PC-9 (cell line): ENCODE results near the gene CPNE4. TPM values are rescaled to one million over a fixed set of nuclear protein-coding genes. Genes with fewer than 3 reads are reported as not detected.

Experiments used
- BruUV-seq: library from RNA; stranded (reverse); fragments of 400-500 nt; replicated peaks from 2 replicates; lab custom pipeline; 2021; lab: Mats Ljungman, UMichigan
- CTCF ChIA-PET: fragments of 300-600 bp; sonication (Branson Sonifier 250); formaldehyde crosslinking; loops from one replicate; lab custom pipeline; 2022; ENCODE audit warnings: antibody characterized with exemption; lab: Charles Lee
- POLR2A ChIA-PET: fragments of 300-600 bp; sonication (Branson Sonifier 250); formaldehyde crosslinking; loops from one replicate; lab custom pipeline; 2022; ENCODE audit warnings: antibody characterized with exemption; ENCODE audit not compliant: unreplicated experiment; lab: Charles Lee
- DNase-seq, 2 experiments: peaks; one replicate each; pipeline versions ENCODE4 v3.0.0 to v3.0.0-alpha.2; 2015 to 2022; ENCODE audit warnings: mixed read lengths in 1 of 2
- H2AFZ ChIP-seq: fragments of 200-600 bp; sonication (generic); 2 replicates; pipeline ENCODE4 v1.8.1; 2017; ENCODE audit warnings: antibody characterized with exemption
- H3F3A ChIP-seq: fragments of 200-600 bp; sonication (generic); 2 replicates; pipeline ENCODE4 v1.8.1; 2017; ENCODE audit warnings: antibody characterized with exemption, mild to moderate bottlenecking, low read depth; ENCODE audit not compliant: insufficient read depth
- H3K27ac ChIP-seq: fragments of 200-600 bp; sonication (generic); 2 replicates; pipeline ENCODE4 v1.6.1; 2016; ENCODE audit warnings: mixed run types
- H3K27me3 ChIP-seq: fragments of 200-600 bp; sonication (generic); 2 replicates; pipeline ENCODE4 v1.6.1; 2016; ENCODE audit warnings: low read depth, mixed run types; ENCODE audit not compliant: insufficient read depth
- H3K36me3 ChIP-seq: fragments of 200-600 bp; sonication (generic); 2 replicates; pipeline ENCODE4 v1.6.1; 2016; ENCODE audit warnings: low read depth, mixed run types
- H3K4me1 ChIP-seq: fragments of 200-600 bp; sonication (generic); replicated peaks from 2 replicates; pipeline ENCODE4 v1.6.1; 2016; ENCODE audit warnings: mixed run types; ENCODE audit not compliant: insufficient read depth
- H3K4me2 ChIP-seq: fragments of 200-600 bp; sonication (generic); 2 replicates; pipeline ENCODE4 v1.6.1; 2017; ENCODE audit warnings: mixed run types
- H3K4me3 ChIP-seq: fragments of 200-600 bp; sonication (generic); 2 replicates; pipeline ENCODE4 v1.6.1; 2016; ENCODE audit warnings: mixed run types
- H3K79me2 ChIP-seq: fragments of 200-600 bp; sonication (generic); 2 replicates; pipeline ENCODE4 v1.6.1; 2017; ENCODE audit warnings: low read depth, mixed run types
- H3K9me2 ChIP-seq: fragments of 200-600 bp; sonication (generic); 2 replicates; pipeline ENCODE4 v1.8.1; 2017; ENCODE audit warnings: mild to moderate bottlenecking; ENCODE audit not compliant: insufficient read depth
- H3K9me3 ChIP-seq: fragments of 200-600 bp; sonication (generic); 2 replicates; pipeline ENCODE4 v1.8.1; 2016; ENCODE audit warnings: low read depth; ENCODE audit not compliant: insufficient read depth
- H4K20me1 ChIP-seq: fragments of 200-600 bp; sonication (generic); 2 replicates; pipeline ENCODE4 v1.8.1; 2017; ENCODE audit not compliant: insufficient read depth
- EZH2 ChIP-seq: fragments of 200-600 bp; sonication (generic); IDR thresholded peaks from 2 replicates; pipeline ENCODE4 v1.8.0; 2017; ENCODE audit warnings: antibody characterized with exemption, low read depth
- intact Hi-C: fragments of 100-400 bp; cut with micrococcal nuclease; formaldehyde crosslinking; loops from one replicate; pipeline ENCODE4 v1.10.0; 2022; ENCODE audit not compliant: unreplicated experiment
- total RNA-seq: library from RNA; stranded (reverse); gene quantifications from 2 replicates; pipeline ENCODE4 v1.2.3, GENCODE V29; 2021
- TF ChIP-seq, protein P1 (sequence below): fragments of 200-600 bp; sonication (generic); conservative IDR thresholded peaks from 2 replicates; pipeline ENCODE4 v1.6.1; 2017; ENCODE audit warnings: mixed run types, antibody characterized with exemption, mild to moderate bottlenecking, moderate library complexity

The CPNE4 gene
- total RNA-seq, 1 experiment from 2014 or later: 0.22 TPM

DNA sequence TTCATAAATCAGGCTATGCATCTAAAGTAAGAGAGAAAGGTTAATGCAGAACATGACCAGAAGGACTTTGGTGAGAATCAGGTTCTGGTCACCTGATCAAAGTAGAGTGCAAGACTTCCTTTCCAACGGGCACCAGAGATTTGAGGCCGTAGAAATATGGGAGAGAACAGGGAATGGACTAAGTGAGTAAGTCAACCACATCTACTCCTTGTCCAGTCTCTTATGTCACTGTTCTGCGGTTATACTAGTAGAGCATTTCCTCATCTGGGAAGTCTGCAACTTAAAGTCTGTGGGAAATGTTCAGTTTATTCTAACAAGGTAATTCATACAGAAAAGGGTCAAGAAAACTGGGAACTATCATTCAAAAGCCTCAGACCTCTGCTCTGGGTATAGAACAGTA, 232.8 kb downstream of the CPNE4 start:
- no peak overlapping the region for H3K4me2 ChIP-seq
- H4K20me1 ChIP-seq: no peaks in the 10 kb centered on the region
- intact Hi-C loops: no loop called here
- no peaks in the 10 kb centered on the region for H3K27me3 ChIP-seq
- H3K9me2 ChIP-seq: 0 out of 2 replicates have a peak, but pooled peaks cover 5% of the 10 kb centered on the region
- ChIA-PET CTCF (no interaction called here), POLR2A (no interaction called here)
- no peaks in the 10 kb centered on the region for H3K4me1 ChIP-seq
- no peak for DNase-seq
- no peaks in the 10 kb centered on the region for H3K79me2 ChIP-seq
- no peaks in the 10 kb centered on the region for H3K36me3 ChIP-seq
- no peak for TF ChIP-seq EZH2
- TF ChIP-seq, protein P1, sequence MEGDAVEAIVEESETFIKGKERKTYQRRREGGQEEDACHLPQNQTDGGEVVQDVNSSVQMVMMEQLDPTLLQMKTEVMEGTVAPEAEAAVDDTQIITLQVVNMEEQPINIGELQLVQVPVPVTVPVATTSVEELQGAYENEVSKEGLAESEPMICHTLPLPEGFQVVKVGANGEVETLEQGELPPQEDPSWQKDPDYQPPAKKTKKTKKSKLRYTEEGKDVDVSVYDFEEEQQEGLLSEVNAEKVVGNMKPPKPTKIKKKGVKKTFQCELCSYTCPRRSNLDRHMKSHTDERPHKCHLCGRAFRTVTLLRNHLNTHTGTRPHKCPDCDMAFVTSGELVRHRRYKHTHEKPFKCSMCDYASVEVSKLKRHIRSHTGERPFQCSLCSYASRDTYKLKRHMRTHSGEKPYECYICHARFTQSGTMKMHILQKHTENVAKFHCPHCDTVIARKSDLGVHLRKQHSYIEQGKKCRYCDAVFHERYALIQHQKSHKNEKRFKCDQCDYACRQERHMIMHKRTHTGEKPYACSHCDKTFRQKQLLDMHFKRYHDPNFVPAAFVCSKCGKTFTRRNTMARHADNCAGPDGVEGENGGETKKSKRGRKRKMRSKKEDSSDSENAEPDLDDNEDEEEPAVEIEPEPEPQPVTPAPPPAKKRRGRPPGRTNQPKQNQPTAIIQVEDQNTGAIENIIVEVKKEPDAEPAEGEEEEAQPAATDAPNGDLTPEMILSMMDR: no peak
- no peaks in the 10 kb centered on the region for H3F3A ChIP-seq
- H3K9me3 ChIP-seq: no peaks in the 10 kb centered on the region
- H3K4me3 ChIP-seq: no peak overlapping the region
- no TSS peak for BruUV-seq
- no peak overlapping the region for H3K27ac ChIP-seq
- H2AFZ ChIP-seq: no peak overlapping the region

- intact Hi-C loops: no loop called here
- no peak overlapping the region for H2AFZ ChIP-seq
- no peaks in the 10 kb centered on the region for H3K79me2 ChIP-seq
- no peak for TF ChIP-seq EZH2
- TF ChIP-seq, protein P1: no peak
- no peaks in the 10 kb centered on the region for H3F3A ChIP-seq
- H4K20me1 ChIP-seq: no peaks in the 10 kb centered on the region
- POLR2A ChIA-PET: no interaction called here
- 0 out of 2 replicates have a peak, but pooled peaks cover 5% of the 10 kb centered on the region for H3K9me2 ChIP-seq
- DNase-seq: no peak
- H3K4me3 ChIP-seq: no peak overlapping the region
- no peak overlapping the region for H3K27ac ChIP-seq
- CTCF ChIA-PET: no interaction called here
- BruUV-seq: no TSS peak
- no peaks in the 10 kb centered on the region for H3K27me3 ChIP-seq
- H3K9me3 ChIP-seq: no peaks in the 10 kb centered on the region
- no peak overlapping the region for H3K4me2 ChIP-seq
- H3K4me1 ChIP-seq: no peaks in the 10 kb centered on the region
- H3K36me3 ChIP-seq: no peaks in the 10 kb centered on the region
Measured at GRCh38 chr3:131801566-131801965, 233.2 kb downstream of the CPNE4 start.

DNA sequence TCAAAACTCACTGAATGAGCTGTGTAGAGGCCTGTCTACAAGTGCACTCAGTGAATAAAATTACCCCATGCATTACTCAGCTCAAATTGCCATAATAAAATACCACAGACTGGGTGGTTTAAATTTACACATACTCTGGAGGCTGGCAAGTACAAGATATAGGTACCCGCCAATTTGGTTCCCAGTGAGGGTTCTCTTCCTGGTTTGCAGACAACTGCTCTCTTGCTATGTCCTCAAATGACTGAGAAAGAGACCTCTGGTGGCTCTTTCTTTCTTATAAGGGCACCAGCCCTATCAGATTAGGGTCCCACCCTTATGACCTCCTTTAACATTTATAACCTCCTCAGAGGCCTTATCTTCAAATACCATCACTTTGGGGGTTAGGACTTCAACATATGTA, 237.0 kb downstream of the CPNE4 start:
- intact Hi-C loops: loop anchor here (5.0 kb wide), 1 partner anchor 765 kb away; no protein-coding TSS in a partner anchor
- H3K27me3 ChIP-seq: no peaks in the 10 kb centered on the region
- BruUV-seq: no TSS peak
- H4K20me1 ChIP-seq: no peaks in the 10 kb centered on the region
- no peaks in the 10 kb centered on the region for H3K36me3 ChIP-seq
- H3K4me1 ChIP-seq: peaks cover 8% of the 10 kb centered on the region
- H3K9me3 ChIP-seq: no peaks in the 10 kb centered on the region
- DNase-seq: no peak
- ChIA-PET CTCF (no interaction called here), POLR2A (no interaction called here)
- H3K4me3 ChIP-seq: no peak overlapping the region
- no peaks in the 10 kb centered on the region for H3F3A ChIP-seq
- no peak for TF ChIP-seq EZH2
- TF ChIP-seq, protein P1: no peak
- no peak overlapping the region for H3K4me2 ChIP-seq
- 0 out of 2 replicates have a peak, but pooled peaks cover 5% of the 10 kb centered on the region for H3K9me2 ChIP-seq
- H2AFZ ChIP-seq: no peak overlapping the region
- no peak overlapping the region for H3K27ac ChIP-seq
- no peaks in the 10 kb centered on the region for H3K79me2 ChIP-seq
